ENCODE data around the gene TSC22D2. TPM values are rescaled to one million over a fixed set of nuclear protein-coding genes. Genes with fewer than 3 reads are reported as not detected.

Gene TSC22D2
- total RNA-seq, 1 experiment from 2014 or later: 49.7 TPM

DNA sequence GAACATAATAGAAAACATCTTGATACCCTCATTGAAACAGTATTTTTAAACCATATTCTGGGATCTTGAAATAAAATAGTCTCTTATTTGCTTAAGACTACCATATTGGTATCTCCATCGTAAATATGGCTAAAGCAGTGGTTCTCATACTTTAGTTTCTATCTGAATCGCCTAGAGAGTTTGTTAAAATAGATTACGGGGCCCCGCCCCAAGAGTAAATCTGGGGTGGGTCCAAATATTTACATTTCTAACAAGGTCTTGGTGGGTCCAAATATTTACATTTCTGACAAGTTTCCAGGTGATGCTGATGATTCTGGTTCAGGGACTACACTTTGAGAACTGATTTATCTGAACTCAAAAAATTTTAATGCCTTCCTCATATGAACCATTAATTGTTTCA lies 45.3 kb downstream of the TSC22D2 start:
- Mint-ChIP-seq H3K27me3 (ENCODE audit: unreplicated experiment) (no peaks in the 10 kb centered on the region), H3K4me1 (ENCODE audit: low read depth, unreplicated experiment) (peaks cover 17% of the 10 kb centered on the region), H3K4me3 (ENCODE audit: low read depth, unreplicated experiment) (no peak overlapping the region), H3K27ac (ENCODE audit: unreplicated experiment) (no peak overlapping the region), H3K9me3 (ENCODE audit: low read depth, unreplicated experiment) (no peaks in the 10 kb centered on the region), H3K36me3 (ENCODE audit: insufficient read depth, unreplicated experiment) (peaks cover 10% of the 10 kb centered on the region)
- CTCF ChIA-PET: interaction anchor here (1.2 kb wide), 1 partner anchor 16 kb away, joined by 4 read pairs; no protein-coding TSS in a partner anchor
- TF ChIP-seq, protein P1, sequence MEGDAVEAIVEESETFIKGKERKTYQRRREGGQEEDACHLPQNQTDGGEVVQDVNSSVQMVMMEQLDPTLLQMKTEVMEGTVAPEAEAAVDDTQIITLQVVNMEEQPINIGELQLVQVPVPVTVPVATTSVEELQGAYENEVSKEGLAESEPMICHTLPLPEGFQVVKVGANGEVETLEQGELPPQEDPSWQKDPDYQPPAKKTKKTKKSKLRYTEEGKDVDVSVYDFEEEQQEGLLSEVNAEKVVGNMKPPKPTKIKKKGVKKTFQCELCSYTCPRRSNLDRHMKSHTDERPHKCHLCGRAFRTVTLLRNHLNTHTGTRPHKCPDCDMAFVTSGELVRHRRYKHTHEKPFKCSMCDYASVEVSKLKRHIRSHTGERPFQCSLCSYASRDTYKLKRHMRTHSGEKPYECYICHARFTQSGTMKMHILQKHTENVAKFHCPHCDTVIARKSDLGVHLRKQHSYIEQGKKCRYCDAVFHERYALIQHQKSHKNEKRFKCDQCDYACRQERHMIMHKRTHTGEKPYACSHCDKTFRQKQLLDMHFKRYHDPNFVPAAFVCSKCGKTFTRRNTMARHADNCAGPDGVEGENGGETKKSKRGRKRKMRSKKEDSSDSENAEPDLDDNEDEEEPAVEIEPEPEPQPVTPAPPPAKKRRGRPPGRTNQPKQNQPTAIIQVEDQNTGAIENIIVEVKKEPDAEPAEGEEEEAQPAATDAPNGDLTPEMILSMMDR (IDR thresholded peaks at IDR 0.05; ENCODE audit: unreplicated experiment): no peak
- intact Hi-C loops (cut with micrococcal nuclease; ENCODE audit: unreplicated experiment): no loop called here
- DNase-seq: no peak
- no TSS peak for BruUV-seq (replicated peaks)

DNA sequence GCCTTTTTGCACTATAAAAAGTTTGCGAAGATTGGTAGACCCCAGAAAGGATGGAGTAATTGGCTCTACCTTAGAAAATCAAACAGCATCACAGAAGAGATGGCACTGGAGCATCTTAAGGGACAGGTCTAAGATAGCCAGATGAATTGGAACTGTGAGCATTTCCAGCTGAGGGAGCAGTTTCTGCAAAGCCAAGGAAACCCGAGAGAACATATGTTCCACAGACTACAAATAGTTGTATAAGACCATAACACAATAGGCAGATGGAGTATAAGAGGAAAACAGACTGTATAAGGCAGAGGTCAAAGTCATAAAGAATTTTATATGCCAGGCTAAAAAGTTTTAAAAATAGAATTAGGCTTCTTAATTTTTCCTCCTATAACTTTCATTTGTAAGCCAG lies 46.0 kb downstream of the TSC22D2 start:
- H3K4me3 Mint-ChIP-seq (ENCODE audit: low read depth, unreplicated experiment): no peak overlapping the region
- DNase-seq: no peak
- intact Hi-C loops (cut with micrococcal nuclease; ENCODE audit: unreplicated experiment): no loop called here
- peaks cover 13% of the 10 kb centered on the region for H3K4me1 Mint-ChIP-seq (ENCODE audit: low read depth, unreplicated experiment)
- TF ChIP-seq, protein P1 (IDR thresholded peaks at IDR 0.05; ENCODE audit: unreplicated experiment): no peak
- peaks cover 16% of the 10 kb centered on the region for H3K36me3 Mint-ChIP-seq (ENCODE audit: insufficient read depth, unreplicated experiment)
- H3K27ac Mint-ChIP-seq (ENCODE audit: unreplicated experiment): no peak overlapping the region
- no peaks in the 10 kb centered on the region for H3K27me3 Mint-ChIP-seq (ENCODE audit: unreplicated experiment)
- BruUV-seq (replicated peaks): no TSS peak
- H3K9me3 Mint-ChIP-seq (ENCODE audit: low read depth, unreplicated experiment): no peaks in the 10 kb centered on the region
- CTCF ChIA-PET: no interaction called here

DNA sequence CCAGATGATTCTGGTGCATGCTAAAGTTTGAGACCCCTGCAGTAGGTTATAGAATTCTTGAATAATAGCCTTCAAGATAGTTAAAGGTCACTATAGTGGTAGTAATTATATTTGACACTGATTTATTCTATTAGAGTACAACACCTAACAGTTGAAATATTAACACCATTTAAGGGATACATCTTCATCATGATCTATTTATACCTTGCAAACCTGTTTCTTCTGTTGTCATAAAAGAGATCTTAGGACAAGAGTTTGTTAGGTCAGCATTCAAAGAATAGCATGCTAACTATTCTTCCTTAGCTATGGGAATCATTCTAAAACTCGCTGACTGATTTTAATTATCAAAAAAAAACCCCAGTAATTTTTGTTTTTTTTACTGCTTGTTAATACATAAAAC lies 46.5 kb downstream of the TSC22D2 start:
- H3K9me3 Mint-ChIP-seq (ENCODE audit: low read depth, unreplicated experiment): no peaks in the 10 kb centered on the region
- intact Hi-C loops (cut with micrococcal nuclease; ENCODE audit: unreplicated experiment): no loop called here
- no peak for DNase-seq
- TF ChIP-seq, protein P1 (IDR thresholded peaks at IDR 0.05; ENCODE audit: unreplicated experiment): no peak
- no peaks in the 10 kb centered on the region for H3K27me3 Mint-ChIP-seq (ENCODE audit: unreplicated experiment)
- no TSS peak for BruUV-seq (replicated peaks)
- peaks cover 8% of the 10 kb centered on the region for H3K4me1 Mint-ChIP-seq (ENCODE audit: low read depth, unreplicated experiment)
- H3K27ac Mint-ChIP-seq (ENCODE audit: unreplicated experiment): no peak overlapping the region
- CTCF ChIA-PET: no interaction called here
- no peak overlapping the region for H3K4me3 Mint-ChIP-seq (ENCODE audit: low read depth, unreplicated experiment)
- peaks cover 21% of the 10 kb centered on the region for H3K36me3 Mint-ChIP-seq (ENCODE audit: insufficient read depth, unreplicated experiment)

DNA sequence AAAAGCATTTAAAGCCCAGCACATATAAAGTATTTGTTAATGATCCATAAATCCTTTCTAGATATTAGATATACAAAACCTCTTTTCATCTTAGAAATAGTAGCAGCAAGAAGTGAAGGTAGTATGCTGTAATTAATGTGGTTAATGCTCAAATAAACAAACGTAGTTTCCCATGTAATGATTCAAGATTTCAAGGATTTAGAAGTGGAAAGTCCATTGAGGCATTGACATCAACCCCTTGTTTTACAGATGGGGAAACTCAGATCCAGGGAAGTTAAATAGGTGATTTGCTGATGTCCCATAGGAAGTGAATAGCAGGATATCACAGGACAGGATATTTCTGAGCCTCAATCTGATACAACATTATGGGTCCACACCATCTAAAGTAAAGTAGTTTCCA lies 47.2 kb downstream of the TSC22D2 start:
- H3K9me3 Mint-ChIP-seq (ENCODE audit: low read depth, unreplicated experiment): no peaks in the 10 kb centered on the region
- H3K27ac Mint-ChIP-seq (ENCODE audit: unreplicated experiment): no peak overlapping the region
- H3K27me3 Mint-ChIP-seq (ENCODE audit: unreplicated experiment): no peaks in the 10 kb centered on the region
- TF ChIP-seq, protein P1 (IDR thresholded peaks at IDR 0.05; ENCODE audit: unreplicated experiment): no peak
- no peak overlapping the region for H3K4me3 Mint-ChIP-seq (ENCODE audit: low read depth, unreplicated experiment)
- DNase-seq: no peak
- intact Hi-C loops (cut with micrococcal nuclease; ENCODE audit: unreplicated experiment): no loop called here
- peaks cover 10% of the 10 kb centered on the region for H3K4me1 Mint-ChIP-seq (ENCODE audit: low read depth, unreplicated experiment)
- H3K36me3 Mint-ChIP-seq (ENCODE audit: insufficient read depth, unreplicated experiment): peaks cover 22% of the 10 kb centered on the region
- no TSS peak for BruUV-seq (replicated peaks)
- CTCF ChIA-PET: no interaction called here

Measured in Calu3 (cell line).